MCF 10A (cell line): ENCODE measurements around the gene CCDC137. TPM values are rescaled to one million over a fixed set of nuclear protein-coding genes. Genes with fewer than 3 reads are reported as not detected.
A peak's percentile ranks its signal among the peaks of the same experiment; 100 is the strongest.

ENCODE experiments used
- BruUV-seq: library from RNA; stranded (reverse); fragments of 400-500 nt; replicated peaks from 2 replicates; lab custom pipeline; 2021; lab: Mats Ljungman, UMichigan
- CTCF ChIA-PET: fragments of 300-600 bp; sonication (Branson Sonifier 250); formaldehyde crosslinking; extraction: SDS; loops from one replicate; lab custom pipeline; 2021; ENCODE audit warnings: antibody characterized with exemption, inconsistent platforms; lab: Yijun Ruan, JAX
- POLR2A ChIA-PET: fragments of 300-600, 350-650 bp; sonication (Branson Sonifier 250); formaldehyde crosslinking; extraction: SDS; loops from one replicate; lab custom pipeline; 2020; ENCODE audit warnings: antibody characterized with exemption, inconsistent platforms; lab: Yijun Ruan, JAX
- DNase-seq: peaks from one replicate; pipeline ENCODE4 v3.0.0-alpha.2; 2018; ENCODE audit not compliant: unreplicated experiment
- H3K27ac Mint-ChIP-seq: one replicate; pipeline ENCODE4 v1.8.0; 2022; ENCODE audit warnings: mild to moderate bottlenecking, low read depth, mixed read lengths; ENCODE audit not compliant: unreplicated experiment
- H3K27me3 Mint-ChIP-seq: one replicate; pipeline ENCODE4 v1.8.0; 2022; ENCODE audit warnings: mixed read lengths; ENCODE audit not compliant: insufficient read depth, unreplicated experiment
- H3K36me3 Mint-ChIP-seq: one replicate; pipeline ENCODE4 v1.8.0; 2022; ENCODE audit warnings: mild to moderate bottlenecking, moderate library complexity, mixed read lengths; ENCODE audit not compliant: insufficient read depth, unreplicated experiment
- H3K4me1 Mint-ChIP-seq: one replicate; pipeline ENCODE4 v1.8.0; 2022; ENCODE audit warnings: mixed read lengths; ENCODE audit not compliant: insufficient read depth, unreplicated experiment
- H3K4me3 Mint-ChIP-seq: one replicate; pipeline ENCODE4 v1.8.0; 2022; ENCODE audit warnings: mild to moderate bottlenecking, moderate library complexity, mixed read lengths; ENCODE audit not compliant: unreplicated experiment
- H3K9me3 Mint-ChIP-seq: one replicate; pipeline ENCODE4 v1.8.0; 2022; ENCODE audit warnings: mixed read lengths; ENCODE audit not compliant: unreplicated experiment
- intact Hi-C: fragments of 100-400 bp; cut with micrococcal nuclease; formaldehyde crosslinking; loops from 2 replicates; pipeline ENCODE4 v1.14.1; 2022
- total RNA-seq: library from RNA; stranded (reverse); gene quantifications from 2 replicates; pipeline ENCODE4 v1.2.3, GENCODE V29; 2022
- TF ChIP-seq, protein P1 (sequence below): fragments of 200-600 bp; IDR thresholded peaks from one replicate; pipeline ENCODE4 v1.8.0; 2022; ENCODE audit warnings: antibody characterized with exemption, mild to moderate bottlenecking; ENCODE audit not compliant: unreplicated experiment

The CCDC137 gene
- total RNA-seq, 1 experiment from 2014 or later: 27.1 TPM

DNA sequence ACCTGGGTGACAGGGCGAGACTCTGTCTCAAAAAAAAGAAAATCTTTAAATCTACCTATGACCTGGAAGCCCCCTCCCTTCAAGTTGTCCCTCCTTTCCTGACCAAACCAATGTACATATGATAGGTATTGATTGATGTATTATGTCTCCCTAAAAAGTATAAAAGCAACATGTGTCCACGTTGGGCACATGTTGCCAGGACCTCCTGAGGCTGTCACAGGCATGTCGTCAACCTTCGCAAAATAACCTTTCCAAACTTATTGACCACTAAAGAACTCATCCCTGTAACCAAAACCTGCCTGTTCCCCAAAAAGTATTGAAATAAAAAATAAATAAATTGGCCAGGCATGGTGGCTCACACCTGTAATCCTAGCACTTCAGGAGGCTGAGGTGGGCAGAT lies 4.5 kb upstream of the CCDC137 start:
- ChIA-PET POLR2A (interaction anchor here (8.0 kb wide), 1 partner anchor 21 kb away, joined by 101 read pairs; the partner anchor contains the start of genes ARL16 and HGS), CTCF (no interaction called here)
- TF ChIP-seq, protein P1, sequence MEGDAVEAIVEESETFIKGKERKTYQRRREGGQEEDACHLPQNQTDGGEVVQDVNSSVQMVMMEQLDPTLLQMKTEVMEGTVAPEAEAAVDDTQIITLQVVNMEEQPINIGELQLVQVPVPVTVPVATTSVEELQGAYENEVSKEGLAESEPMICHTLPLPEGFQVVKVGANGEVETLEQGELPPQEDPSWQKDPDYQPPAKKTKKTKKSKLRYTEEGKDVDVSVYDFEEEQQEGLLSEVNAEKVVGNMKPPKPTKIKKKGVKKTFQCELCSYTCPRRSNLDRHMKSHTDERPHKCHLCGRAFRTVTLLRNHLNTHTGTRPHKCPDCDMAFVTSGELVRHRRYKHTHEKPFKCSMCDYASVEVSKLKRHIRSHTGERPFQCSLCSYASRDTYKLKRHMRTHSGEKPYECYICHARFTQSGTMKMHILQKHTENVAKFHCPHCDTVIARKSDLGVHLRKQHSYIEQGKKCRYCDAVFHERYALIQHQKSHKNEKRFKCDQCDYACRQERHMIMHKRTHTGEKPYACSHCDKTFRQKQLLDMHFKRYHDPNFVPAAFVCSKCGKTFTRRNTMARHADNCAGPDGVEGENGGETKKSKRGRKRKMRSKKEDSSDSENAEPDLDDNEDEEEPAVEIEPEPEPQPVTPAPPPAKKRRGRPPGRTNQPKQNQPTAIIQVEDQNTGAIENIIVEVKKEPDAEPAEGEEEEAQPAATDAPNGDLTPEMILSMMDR: no peak
- Mint-ChIP-seq H3K4me1 (peaks cover 6% of the 10 kb centered on the region), H3K27ac (no peak overlapping the region), H3K36me3 (peaks cover 19% of the 10 kb centered on the region), H3K9me3 (no peaks in the 10 kb centered on the region), H3K27me3 (no peaks in the 10 kb centered on the region), H3K4me3 (no peak overlapping the region)
- DNase-seq: no peak
- no TSS peak for BruUV-seq
- intact Hi-C loops: no loop called here

DNA sequence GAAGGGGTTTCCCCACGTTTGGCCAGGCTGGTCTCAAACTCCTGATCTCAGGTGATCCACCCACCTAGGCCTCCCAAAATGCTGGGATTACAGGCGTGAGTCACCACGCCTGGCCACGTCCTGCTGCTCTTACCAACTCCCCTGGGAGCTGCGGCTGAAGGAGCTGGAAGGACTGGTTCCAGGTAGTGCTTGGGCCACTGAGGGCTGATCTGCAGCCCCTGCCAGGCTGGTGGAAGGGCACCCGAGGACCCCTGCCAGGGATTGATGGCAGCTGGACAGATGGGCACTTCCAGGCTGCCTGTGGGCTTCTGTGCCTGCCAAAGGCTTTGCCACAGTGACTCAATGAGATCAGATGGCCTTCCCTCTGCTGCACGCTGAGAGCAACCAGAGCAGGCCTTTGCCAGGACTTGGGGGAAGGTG lies 2.5 kb upstream of the CCDC137 start:
- peaks cover 26% of the 10 kb centered on the region for H3K36me3 Mint-ChIP-seq
- no peaks in the 10 kb centered on the region for H3K27me3 Mint-ChIP-seq
- H3K9me3 Mint-ChIP-seq: no peaks in the 10 kb centered on the region
- intact Hi-C loops: no loop called here
- no peak for DNase-seq
- peaks cover 15% of the 10 kb centered on the region for H3K4me1 Mint-ChIP-seq
- H3K4me3 Mint-ChIP-seq: no peak overlapping the region
- H3K27ac Mint-ChIP-seq: no peak overlapping the region
- POLR2A ChIA-PET: interaction anchor here (0.6 to 8.0 kb wide), 6 partner anchors 9 to 39 kb away, joined by 3 to 101 read pairs (median 12); partner anchors contain the start of genes ARL16, HGS, MRPL12 and NPLOC4
- BruUV-seq: no TSS peak
- TF ChIP-seq, protein P1: no peak
- CTCF ChIA-PET: no interaction called here

DNA sequence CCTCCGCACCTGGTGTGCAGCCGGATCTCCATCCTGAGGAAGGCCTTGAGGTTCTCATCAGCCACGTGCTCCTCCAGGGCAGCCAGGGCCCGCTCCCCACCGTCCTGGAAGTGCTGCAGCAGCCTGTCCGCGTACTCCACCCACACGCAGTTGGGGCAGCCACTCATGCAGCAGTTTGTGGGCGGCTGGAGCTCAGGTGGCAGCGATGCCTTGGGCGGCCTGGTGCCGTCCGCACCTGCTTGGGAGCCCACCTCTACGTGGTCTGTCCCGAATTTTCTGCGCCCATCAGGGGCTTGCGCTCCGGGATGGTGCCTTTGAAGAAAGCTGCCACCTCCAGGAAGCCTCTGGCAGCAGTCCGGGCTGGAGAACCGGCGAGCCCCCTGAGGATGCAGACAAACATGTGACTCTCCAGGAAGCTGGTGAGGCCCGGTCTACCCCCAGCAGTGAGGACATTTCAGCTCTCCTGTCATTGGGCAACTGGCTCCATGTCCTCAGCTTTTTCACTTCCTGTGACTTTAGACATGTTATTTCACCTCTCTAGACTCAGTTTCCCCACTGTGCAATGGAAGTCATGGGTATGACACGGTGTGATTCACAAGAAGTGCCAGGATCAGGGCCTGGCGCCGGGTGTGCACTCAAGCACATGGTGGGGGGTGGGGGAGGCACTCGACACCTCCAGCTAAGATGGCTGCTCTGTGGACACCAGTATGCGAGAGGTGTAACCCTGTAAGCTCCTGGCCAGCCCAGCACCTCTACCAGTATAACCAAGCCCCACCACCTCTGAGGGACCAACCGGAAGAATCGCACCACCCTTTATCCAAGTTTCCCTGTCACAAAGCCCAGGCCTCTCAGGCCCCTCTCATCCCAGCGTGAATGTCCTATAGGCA lies 1.1 kb upstream of the CCDC137 start:
- no peaks in the 10 kb centered on the region for H3K27me3 Mint-ChIP-seq
- intact Hi-C loops: loop anchor here (2.0 kb wide), 3 partner anchors 15 to 29 kb away; partner anchors contain the start of genes ARL16, NPLOC4 and TSPAN10
- ChIA-PET POLR2A (interaction anchor here (0.6 to 8.0 kb wide), 16 partner anchors 10 to 427 kb away, joined by 3 to 101 read pairs (median 4); partner anchors contain the start of genes ARL16, FAAP100, HGS and MRPL12), CTCF (interaction anchor here (0.9 kb wide), 1 partner anchor 9 kb away, joined by 3 read pairs; the partner anchor contains the start of gene PDE6G)
- peak overlapping the region; percentile 85 for H3K4me3 Mint-ChIP-seq
- no peaks in the 10 kb centered on the region for H3K9me3 Mint-ChIP-seq
- H3K4me1 Mint-ChIP-seq: peaks cover 15% of the 10 kb centered on the region
- DNase-seq: peak; percentile 22
- no TSS peak for BruUV-seq
- H3K36me3 Mint-ChIP-seq: peaks cover 36% of the 10 kb centered on the region
- H3K27ac Mint-ChIP-seq: peak overlapping the region; percentile 79
- TF ChIP-seq, protein P1: no peak

DNA sequence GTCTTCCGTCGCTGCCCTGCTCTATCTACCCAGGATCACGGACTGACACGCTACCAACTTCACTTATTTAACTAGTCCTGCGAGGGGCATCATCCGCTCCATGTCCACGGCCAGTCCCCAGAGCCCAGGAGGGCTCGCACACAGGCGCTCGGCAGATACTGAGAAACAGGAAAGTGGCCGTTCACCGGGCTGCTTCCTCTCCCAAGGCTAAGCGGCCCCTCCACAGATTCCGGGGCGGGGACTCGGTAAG lies 520 bp upstream of the CCDC137 start:
- TF ChIP-seq, protein P1: no peak
- TSS peak; percentile 65 for BruUV-seq
- intact Hi-C loops: loop anchor here (2.0 kb wide), 3 partner anchors 15 to 29 kb away; partner anchors contain the start of genes ARL16, NPLOC4 and TSPAN10
- H3K27me3 Mint-ChIP-seq: no peaks in the 10 kb centered on the region
- ChIA-PET CTCF (no interaction called here), POLR2A (interaction anchor here (0.7 to 8.0 kb wide), 13 partner anchors 10 to 114 kb away, joined by 3 to 101 read pairs (median 6); partner anchors contain the start of genes ARL16, FAAP100, HGS and MRPL12)
- H3K27ac Mint-ChIP-seq: peak overlapping the region; percentile 79
- peaks cover 41% of the 10 kb centered on the region for H3K36me3 Mint-ChIP-seq
- no peak for DNase-seq
- H3K4me1 Mint-ChIP-seq: peaks cover 15% of the 10 kb centered on the region
- peak overlapping the region; percentile 85 for H3K4me3 Mint-ChIP-seq
- no peaks in the 10 kb centered on the region for H3K9me3 Mint-ChIP-seq
